ENCODE measurements around the gene MYADML2. TPM values are rescaled to one million over a fixed set of nuclear protein-coding genes. Genes with fewer than 3 reads are reported as not detected.

Gene MYADML2
- total and polyA plus RNA-seq, 2 of the 8 experiments (the other 6 are each of a cell fraction or from before 2014, with no cell fraction given) = 0.26 to 0.47 TPM

DNA sequence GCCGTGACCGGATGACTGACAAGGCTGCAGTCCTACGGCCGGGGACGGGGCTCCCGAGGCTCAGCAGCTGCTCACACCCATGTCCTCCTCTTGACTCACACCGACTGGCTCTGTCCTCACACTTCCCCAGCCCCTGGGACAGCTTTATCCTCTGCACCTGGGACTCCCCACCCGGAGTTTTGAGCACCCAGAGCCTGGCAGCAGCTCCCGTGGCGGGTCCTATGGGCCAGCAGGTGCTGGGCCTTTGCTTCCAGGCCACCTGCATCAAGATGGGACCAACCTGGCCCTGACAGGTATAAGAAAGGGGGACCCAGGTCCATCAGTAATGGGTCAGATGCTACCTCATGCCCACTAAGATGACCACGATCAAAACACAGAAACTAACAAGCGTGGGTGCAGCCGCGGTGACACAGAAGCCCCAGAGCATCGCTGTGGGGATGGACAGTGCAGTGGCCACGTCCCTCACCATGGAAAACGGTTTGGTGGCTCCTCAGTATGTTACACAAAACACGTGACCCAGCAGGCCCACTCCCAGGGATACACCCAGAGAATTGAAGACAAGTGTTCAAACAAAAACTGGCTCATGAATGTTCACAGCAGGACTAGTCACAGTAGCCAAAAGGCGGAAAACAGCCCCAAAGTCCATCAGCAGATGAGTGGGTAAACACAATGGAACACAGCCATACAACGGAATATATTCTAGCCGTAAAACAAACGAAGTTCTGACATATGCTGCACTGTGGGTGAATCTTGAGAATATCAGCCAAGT lies 17.2 kb upstream of the MYADML2 start (continued):
- TF ChIP-seq, protein P1, sequence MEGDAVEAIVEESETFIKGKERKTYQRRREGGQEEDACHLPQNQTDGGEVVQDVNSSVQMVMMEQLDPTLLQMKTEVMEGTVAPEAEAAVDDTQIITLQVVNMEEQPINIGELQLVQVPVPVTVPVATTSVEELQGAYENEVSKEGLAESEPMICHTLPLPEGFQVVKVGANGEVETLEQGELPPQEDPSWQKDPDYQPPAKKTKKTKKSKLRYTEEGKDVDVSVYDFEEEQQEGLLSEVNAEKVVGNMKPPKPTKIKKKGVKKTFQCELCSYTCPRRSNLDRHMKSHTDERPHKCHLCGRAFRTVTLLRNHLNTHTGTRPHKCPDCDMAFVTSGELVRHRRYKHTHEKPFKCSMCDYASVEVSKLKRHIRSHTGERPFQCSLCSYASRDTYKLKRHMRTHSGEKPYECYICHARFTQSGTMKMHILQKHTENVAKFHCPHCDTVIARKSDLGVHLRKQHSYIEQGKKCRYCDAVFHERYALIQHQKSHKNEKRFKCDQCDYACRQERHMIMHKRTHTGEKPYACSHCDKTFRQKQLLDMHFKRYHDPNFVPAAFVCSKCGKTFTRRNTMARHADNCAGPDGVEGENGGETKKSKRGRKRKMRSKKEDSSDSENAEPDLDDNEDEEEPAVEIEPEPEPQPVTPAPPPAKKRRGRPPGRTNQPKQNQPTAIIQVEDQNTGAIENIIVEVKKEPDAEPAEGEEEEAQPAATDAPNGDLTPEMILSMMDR (IDR thresholded peaks at IDR 0.05; ENCODE audit: control extremely low read depth in 1 of 3, insufficient read depth in 1 of 3, low read depth in 1 of 3, low read length in 3 of 3) = no peak
